Mucosa of descending colon (tissue), 3 donors: Measurements from ENCODE around the gene USP13. TPM values are rescaled to one million over a fixed set of nuclear protein-coding genes. Genes with fewer than 3 reads are reported as not detected.
"Not testable (repeated sequence)": the region's sequence is repeated elsewhere in the genome, so short reads cannot be mapped to it uniquely, and the experiment has no call there.

Source experiments
- ATAC-seq: fragments of 200-7000 bp; cut with Tn5 transposase; one replicate; pipeline ENCODE4 v1.9.1; 2020; ENCODE audit warnings: mild to moderate bottlenecking, moderate library complexity
- DNase-seq, 3 donors: peaks; one replicate each; pipeline ENCODE4 v3.0.0-alpha.2; 2020
- H3K36me3 ChIP-seq: fragments of 200-600 bp; one replicate; pipeline ENCODE4 v1.8.0; 2021; ENCODE audit warnings: low read depth, mild to moderate bottlenecking
- H3K4me1 ChIP-seq: fragments of 200-600 bp; one replicate; pipeline ENCODE4 v1.8.0; 2021; ENCODE audit warnings: low read depth, mild to moderate bottlenecking
- H3K4me3 ChIP-seq: fragments of 200-600 bp; one replicate; pipeline ENCODE4 v1.8.0; 2021; ENCODE audit warnings: mild to moderate bottlenecking
- H3K9me3 ChIP-seq: fragments of 200-600 bp; one replicate; pipeline ENCODE4 v1.8.0; 2021; ENCODE audit warnings: mild to moderate bottlenecking
- intact Hi-C, 2 donors: fragments of 100-400 bp; cut with DNase I in 1 of 2; cut with micrococcal nuclease in 1 of 2; formaldehyde crosslinking; loops; one replicate each; pipeline versions ENCODE4 v1.11.0 to v1.11.1; 2022; cut with DNase I, micrococcal nuclease
- total RNA-seq, 3 donors: library from RNA; stranded (reverse); fragmentation: NEBNext Ultra II Directional in 2 of 3; extraction: Animal tissue kit (Norgen Biotek cat#: 25700) in 2 of 3; gene quantifications; one replicate each; pipeline versions ENCODE4 v1.2.1 to v1.2.4, GENCODE V29; 2021 to 2023
- TF ChIP-seq, protein P1 (sequence below): fragments of 200-600 bp; IDR thresholded peaks from one replicate; pipeline ENCODE4 v1.8.0; 2022; ENCODE audit warnings: antibody characterized with exemption, mild to moderate bottlenecking
- donor health status: DM: no; HTN: no; CAD: no; lungs with moderate emphysema.
- donor health status: DM: no; HTN: no; CAD: no.
- donor health status: DM: no; HTN: yes; CAD: no.

The USP13 gene
- total RNA-seq, 3 donors from 2014 or later = 3.6 to 9.3 (median 5.5) TPM

DNA sequence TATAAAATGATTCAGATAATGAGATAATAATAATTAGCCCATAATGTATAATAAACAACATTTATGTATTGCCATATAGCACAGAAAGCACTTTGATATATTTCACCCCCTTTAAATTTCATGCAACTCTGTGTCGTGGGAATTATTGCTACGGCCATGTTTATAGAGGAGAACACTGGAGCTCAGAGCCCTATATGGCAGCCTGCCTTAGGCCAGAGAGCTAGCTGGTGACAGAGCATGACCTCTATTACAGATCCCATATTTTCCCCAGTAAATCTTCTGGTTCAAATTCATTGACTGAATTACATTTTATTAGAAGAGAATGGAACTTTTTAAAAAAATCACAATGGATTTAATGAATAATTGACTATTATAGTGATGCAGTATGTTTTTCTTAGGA lies 25.0 kb downstream of the USP13 start:
- TF ChIP-seq, protein P1, sequence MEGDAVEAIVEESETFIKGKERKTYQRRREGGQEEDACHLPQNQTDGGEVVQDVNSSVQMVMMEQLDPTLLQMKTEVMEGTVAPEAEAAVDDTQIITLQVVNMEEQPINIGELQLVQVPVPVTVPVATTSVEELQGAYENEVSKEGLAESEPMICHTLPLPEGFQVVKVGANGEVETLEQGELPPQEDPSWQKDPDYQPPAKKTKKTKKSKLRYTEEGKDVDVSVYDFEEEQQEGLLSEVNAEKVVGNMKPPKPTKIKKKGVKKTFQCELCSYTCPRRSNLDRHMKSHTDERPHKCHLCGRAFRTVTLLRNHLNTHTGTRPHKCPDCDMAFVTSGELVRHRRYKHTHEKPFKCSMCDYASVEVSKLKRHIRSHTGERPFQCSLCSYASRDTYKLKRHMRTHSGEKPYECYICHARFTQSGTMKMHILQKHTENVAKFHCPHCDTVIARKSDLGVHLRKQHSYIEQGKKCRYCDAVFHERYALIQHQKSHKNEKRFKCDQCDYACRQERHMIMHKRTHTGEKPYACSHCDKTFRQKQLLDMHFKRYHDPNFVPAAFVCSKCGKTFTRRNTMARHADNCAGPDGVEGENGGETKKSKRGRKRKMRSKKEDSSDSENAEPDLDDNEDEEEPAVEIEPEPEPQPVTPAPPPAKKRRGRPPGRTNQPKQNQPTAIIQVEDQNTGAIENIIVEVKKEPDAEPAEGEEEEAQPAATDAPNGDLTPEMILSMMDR = no peak
- no peak for ATAC-seq

DNA sequence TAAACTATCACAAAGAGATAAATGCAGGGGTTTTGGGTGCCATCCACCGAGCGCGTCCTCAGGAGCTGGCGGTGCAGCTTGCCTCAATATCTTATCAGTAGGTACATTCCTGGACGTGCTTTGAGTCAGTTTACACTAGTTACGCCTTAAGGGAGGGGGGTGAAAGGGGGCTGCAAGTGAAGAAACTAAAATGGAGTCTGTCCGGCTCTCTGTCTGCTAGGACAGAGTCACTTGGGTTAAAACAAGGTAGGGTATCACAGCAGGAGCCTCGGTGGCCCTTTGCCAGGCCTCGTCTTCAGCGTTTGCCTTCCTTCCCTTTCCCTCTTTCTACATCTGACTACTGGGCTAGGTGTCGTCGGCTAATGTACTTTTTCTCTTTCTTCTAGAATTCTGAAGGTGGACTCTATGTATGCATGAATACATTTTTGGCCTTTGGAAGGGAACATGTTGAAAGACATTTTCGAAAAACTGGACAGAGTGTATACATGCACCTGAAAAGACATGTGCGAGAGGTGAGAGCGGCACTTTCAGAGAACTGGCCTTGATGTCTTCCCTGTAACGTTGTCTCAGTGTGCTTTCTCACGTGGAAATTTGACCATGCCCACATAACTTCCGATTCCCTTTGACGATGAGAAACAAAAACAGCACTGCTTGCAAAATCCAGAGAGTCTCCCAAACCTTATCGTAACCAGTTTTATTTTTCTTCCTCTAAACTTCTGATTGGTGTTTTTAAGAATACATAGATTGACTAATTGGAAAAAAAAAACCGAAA lies 28.8 kb downstream of the USP13 start:
- Histone ChIP-seq H3K4me1 (no peaks in the 10 kb centered on the region), H3K4me3 (no peak overlapping the region), H3K9me3 (no peaks in the 10 kb centered on the region), H3K36me3 (no peaks in the 10 kb centered on the region)
- TF ChIP-seq, protein P1 = no peak
- DNase-seq (no peak), ATAC-seq (no peak)
- intact Hi-C loops = no loop called here

More for the DNA sequence above, 25.0 kb downstream of the USP13 start:
- Histone ChIP-seq H3K4me1 (no peaks in the 10 kb centered on the region), H3K36me3 (no peaks in the 10 kb centered on the region), H3K4me3 (no peak overlapping the region), H3K9me3 (no peaks in the 10 kb centered on the region)
- no peak for DNase-seq
- intact Hi-C loops = no loop called here

DNA sequence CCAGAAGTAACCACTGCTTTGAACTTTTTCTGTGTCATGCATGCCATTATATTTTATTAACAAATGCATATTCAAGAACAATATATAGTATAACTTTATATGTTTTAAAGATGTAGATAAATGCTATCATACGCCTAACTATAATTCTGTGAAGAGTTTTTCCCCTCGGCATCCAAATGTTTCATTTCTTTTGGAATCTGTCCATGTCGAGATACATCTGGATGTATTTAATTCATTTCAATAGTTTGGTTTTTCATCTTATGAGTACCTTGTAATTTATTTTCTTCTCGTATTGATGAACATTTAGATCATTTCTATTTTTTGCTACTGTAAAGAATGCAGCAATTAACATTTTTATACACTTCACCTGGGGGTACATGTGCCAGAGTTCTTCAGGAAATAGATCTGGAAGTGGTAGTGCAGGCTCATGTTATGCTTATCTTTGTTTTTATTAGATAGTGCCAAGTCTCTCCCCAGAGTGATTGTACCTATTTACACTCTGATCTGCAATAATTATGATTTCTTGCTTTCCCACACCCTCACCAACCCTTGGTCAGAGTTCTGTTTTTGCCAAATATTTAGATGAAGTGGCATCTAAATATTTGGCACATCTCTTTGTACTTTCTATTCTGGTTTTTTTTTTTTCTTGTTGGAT lies 29.7 kb downstream of the USP13 start:
- ATAC-seq (no peak), DNase-seq (no peak)
- intact Hi-C loops = no loop called here
- Histone ChIP-seq H3K9me3 (no peaks in the 10 kb centered on the region), H3K4me1 (no peaks in the 10 kb centered on the region), H3K36me3 (no peaks in the 10 kb centered on the region), H3K4me3 (no peak overlapping the region)
- TF ChIP-seq, protein P1 = no peak

DNA sequence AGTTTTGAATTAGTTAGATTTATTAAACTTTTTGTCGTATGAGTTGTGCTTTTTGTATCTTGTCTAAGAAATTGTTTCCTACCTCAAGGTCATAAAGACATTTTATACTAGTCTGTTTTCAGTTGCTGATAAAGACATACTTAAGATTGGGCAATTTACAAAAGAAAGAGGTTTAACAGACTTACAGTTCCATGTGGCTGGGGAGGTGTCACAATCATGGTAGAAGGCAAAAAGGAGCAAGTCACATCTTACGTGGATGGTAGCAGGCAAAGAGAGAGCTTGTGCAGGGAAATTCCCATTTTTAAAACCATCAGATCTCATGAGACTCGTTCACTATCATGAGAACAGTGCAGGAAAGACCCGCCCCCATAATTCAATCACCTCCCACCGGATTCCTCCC lies 30.4 kb downstream of the USP13 start:
- H3K4me1 ChIP-seq, H3K9me3 ChIP-seq, H3K4me3 ChIP-seq, intact Hi-C loops, H3K36me3 ChIP-seq, ATAC-seq, DNase-seq: not testable (repeated sequence)

DNA sequence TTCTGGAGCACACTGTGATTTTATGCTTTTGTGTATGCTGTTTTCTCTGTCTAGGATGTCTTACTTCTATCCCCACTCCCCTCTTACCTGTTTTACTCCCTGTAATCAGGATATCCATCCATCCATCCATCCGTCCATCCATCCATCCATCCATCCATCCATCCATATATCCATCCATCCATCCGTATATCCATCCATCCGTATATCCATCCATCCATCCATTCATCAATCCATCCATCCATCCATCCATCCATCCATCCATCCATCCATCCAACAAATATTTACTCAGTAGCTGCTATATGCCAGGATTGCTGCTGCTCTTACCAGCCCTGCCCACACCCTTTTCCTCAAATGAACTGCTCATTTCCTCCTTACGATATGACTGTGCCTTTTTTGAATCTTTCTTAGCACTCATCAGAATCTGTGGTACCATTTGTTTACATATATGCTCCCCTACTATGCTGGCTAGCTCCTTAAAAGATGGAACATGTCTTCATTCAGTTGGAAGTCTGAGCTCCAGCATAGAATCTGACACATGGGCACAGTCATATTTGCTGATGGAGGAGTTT lies 35.2 kb downstream of the USP13 start:
- Histone ChIP-seq H3K4me3 (no peak overlapping the region), H3K9me3 (no peaks in the 10 kb centered on the region), H3K36me3 (no peaks in the 10 kb centered on the region), H3K4me1 (no peaks in the 10 kb centered on the region)
- DNase-seq = no peak
- TF ChIP-seq, protein P1 = no peak
- intact Hi-C loops = no loop called here
- ATAC-seq = no peak

DNA sequence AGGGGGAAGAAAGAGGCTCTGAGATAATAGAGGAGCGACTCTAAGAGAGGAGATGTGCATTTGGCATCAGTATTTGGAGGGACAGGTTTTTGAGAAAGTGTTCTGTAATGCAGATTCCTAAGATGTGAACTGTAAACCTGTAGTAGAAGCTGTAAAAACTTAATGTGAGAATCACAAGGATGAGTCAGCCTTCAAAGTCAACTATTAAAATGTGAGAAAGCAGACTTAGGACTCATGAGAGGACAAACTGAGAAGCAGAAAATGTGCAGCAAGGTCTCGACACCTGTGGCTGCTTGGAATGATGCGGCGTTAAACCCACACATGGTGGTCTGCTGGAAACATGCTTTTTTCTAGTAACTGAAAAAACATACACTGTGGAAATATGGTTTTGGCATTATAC lies 36.0 kb downstream of the USP13 start:
- TF ChIP-seq, protein P1 = no peak
- H3K9me3 ChIP-seq = no peaks in the 10 kb centered on the region
- intact Hi-C loops = no loop called here
- H3K4me3 ChIP-seq = no peak overlapping the region
- H3K4me1 ChIP-seq = no peaks in the 10 kb centered on the region
- DNase-seq = no peak
- no peaks in the 10 kb centered on the region for H3K36me3 ChIP-seq
- peak; percentile 56 for ATAC-seq
